HG03378 (cell line): Measurements from ENCODE around the gene SYT13.
"Not testable (repeated sequence)": the region's sequence is repeated elsewhere in the genome, so short reads cannot be mapped to it uniquely, and the experiment has no call there.

ENCODE experiments used
- ATAC-seq: cut with Tn5 transposase; IDR thresholded peaks from one replicate; pipeline ENCODE4 v1.9.1; 2021; ENCODE audit warnings: mild to moderate bottlenecking, moderate library complexity; ENCODE audit not compliant: unreplicated experiment

The SYT13 gene

DNA sequence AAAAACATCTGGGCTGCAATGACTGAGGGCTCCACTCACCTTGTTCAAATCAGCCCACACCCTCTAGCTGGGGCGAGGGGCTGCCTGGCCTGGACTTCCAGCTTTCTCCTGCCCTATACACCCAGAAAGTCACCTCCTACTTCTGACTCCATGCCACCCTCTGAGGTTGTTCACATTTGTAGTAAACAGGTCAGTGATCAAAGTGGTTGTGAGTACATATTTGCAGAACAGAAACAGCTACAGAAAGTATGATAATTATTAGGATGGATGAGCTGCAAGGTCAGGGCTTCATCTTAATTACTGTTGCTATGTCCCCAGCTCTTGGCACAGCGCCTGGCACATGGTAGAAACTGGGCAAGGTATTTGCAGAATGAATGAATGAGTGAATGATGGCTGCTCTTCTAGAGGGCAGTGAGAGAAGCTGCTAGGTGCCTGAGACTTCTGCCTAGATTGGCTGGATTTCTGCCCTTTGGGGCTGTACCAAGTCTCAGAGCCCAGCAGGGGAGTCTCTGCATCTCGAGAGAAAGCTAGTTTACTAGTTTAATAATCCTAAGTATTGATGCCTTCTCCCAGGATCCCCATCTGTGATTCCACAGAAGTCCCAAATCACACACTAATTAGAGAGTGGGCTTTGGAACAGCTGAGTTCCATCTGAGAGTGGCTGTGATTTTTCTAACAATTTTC, 36.0 kb downstream of the SYT13 start:
- ATAC-seq = no peak

DNA sequence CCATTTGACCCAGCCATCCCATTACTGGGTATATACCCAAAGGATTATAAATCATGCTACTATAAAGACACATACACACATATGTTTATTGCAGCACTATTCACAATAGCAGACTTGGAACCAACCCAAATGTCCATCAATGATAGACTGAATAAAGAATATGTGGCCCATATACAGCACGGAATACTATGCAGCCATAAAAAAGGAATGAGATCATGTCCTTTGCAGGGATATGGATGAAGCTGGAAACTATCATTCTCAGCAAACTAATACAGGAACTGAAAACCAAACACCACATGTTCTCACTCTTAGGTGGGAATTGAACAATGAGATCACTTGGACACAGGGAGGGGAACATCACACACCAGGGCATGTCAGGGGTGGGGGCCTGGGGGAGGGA, 36.8 kb downstream of the SYT13 start:
- not testable (repeated sequence) for ATAC-seq

DNA sequence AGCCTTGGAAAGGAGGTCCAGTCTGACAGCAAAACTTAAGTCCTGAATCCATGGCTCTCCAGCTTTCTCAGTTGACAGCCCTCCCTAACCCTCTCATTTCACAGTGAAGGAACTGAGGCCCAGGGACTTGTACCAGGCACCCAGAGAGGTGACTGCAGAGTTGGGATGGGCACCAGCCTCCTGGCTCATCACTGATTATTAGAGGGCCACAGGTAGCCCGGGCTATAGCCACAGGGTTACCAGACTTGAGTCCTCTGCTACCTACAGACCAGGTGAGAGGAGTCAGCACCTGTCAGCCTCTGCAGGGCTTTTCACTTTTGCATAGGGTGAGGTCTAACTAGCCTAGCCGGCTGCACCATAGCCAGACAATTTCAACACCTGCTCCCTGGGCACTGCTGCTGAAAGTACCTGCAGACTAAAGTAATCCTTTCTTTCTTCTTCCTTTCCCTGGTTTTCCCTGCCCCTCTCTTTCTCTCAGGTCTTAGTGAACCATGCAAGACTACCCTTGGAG, 37.6 kb downstream of the SYT13 start:
- no peak for ATAC-seq

- no peak for ATAC-seq
Observed at GRCh38 chr11:45247433-45247832, 38.7 kb downstream of the SYT13 start.

GRCh38 chr11:45246241-45246640, 39.9 kb downstream of the SYT13 start:
- no peak for ATAC-seq

- no peak for ATAC-seq
Observed at GRCh38 chr11:45245218-45246045, 40.7 kb downstream of the SYT13 start.

DNA sequence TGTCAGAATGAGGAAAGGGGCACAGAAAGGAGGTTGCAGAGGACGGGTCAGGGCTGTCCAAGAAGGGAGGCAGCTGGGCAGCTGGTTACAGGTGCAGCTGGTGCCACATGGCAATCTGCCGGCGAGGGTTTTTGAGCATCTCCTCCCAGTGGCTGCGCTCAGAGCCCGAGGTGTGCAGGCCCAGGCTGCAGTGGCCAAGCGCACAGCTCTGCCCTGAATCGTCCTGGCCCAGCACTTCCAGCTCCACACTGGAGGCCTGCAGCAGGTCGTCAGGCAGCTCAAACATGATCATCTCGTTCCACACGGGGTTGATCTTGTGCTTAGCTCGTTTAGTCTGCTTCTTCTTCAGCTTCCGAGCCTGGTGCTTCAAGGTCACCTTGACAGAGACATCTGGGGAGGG, 42.2 kb downstream of the SYT13 start:
- no peak for ATAC-seq

DNA sequence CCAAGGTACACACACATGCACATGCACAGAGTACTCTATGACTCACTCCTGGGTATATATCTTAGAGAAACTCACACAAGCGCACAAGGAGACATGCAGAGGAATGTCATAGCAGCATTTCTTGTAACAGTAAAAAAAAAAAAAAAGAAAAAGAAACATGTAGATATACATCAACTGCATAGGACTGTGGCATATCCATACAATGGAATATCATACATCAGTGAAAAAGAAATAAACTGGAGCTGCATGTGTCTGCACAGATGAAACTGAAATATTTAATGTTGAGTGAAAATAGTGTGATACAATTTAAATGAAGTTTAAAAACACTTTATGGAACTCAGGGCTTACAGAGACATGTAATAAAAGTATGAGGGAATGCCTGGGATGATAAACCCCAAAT, 46.4 kb downstream of the SYT13 start:
- ATAC-seq = no peak

- ATAC-seq = no peak
Observed at GRCh38 chr11:45238724-45239123, 47.4 kb downstream of the SYT13 start.

DNA sequence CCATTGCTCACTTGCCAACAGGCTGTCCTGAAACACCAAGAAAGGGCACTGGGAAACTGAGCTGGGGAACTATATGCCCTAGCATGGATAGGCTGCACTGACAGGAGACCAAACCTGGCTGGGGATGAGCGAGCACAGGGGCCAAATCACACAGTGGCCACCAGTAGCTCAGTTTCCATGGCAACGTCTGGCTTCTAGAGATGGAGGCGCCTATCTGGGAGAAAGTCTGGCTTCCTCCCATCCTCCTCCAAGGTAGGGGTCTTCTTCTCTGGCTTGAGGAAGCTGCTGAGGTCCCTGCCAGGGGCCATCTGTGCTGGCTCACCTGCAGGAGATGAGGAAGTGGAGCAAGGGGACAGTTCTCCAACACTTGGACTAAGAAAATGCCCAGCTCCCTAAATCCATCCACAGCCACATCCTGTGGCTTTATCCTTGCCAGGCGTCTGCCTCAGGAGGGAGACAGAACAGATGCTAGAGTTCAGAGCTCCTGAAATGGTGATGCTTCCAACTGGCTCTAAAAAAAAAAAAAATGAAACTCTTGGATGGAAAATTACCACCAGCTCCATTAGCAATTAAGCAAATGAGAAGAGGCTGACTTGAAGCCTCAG, 48.3 kb downstream of the SYT13 start:
- no peak for ATAC-seq

DNA sequence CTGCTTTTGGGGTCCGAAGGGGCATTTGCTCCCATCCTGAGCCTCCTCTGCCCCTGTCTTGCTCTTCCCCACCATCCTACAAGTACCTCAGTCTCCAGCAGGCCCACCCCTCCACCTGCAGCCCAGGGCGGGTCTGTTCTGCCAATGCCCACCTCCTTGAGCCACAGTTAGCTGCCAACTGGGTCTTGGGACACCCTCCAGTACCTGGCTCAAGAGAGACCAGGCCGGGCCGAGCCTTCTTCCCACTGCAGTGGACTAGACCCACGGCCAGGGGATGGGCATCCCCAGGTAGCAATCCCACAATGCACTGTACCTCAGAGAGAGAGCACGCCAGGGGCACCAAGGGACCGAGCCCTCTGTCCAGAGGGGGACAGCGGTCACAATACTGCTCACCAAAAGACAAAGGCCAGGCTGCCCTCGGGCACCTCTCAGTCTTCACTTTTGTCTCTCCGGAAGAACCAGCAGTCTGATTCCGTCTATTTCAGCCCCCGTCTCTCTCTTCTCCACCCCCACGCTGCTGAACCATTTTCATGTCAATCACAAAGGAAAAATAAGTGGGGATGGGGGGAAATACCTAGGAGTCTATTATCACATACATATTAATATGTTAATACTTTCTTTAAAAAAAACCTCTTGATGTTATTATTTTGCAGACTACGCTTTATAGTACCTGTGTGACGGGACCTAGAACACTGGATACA, 51.7 kb downstream of the SYT13 start:
- ATAC-seq = no peak

GRCh38 chr11:45233804-45234170, 52.4 kb downstream of the SYT13 start:
- no peak for ATAC-seq

- no peak for ATAC-seq
Observed at GRCh38 chr11:45233121-45233803, 52.9 kb downstream of the SYT13 start.

DNA sequence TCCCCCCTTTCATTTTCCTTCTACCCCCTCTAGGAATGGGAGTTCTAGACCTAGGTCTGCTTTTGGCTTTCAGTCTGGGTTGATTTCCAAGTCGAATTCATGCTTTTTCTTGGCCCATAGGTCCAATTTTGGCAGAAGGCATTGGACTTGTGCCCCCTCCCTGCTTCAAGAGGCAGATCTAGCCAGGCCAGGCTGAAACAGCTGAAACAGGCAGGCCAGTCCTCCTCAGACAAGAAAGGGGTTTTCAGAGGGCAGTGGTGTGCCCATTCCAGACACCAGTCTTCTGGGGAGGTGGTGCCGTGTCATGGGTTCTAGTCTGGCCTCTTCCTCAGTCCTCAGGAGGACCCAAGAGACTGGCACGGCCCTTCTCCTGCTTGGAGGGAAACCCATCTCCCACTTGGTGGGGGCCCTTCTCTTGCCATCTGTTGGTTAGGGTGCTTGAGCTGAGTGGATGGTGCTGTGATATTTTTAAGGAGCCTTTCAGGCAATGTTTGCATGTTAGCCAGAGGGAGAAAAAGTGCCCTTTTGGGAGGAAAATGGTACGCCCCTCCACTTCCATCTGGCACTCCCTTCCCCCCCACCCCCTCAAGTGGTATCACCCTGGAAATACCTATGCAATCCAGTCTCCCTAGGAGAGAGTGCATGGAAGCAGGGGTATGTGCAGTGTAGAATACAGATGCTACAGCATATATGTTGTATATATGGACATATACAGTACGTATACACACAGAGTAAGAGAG, 53.6 kb downstream of the SYT13 start:
- ATAC-seq = no peak

DNA sequence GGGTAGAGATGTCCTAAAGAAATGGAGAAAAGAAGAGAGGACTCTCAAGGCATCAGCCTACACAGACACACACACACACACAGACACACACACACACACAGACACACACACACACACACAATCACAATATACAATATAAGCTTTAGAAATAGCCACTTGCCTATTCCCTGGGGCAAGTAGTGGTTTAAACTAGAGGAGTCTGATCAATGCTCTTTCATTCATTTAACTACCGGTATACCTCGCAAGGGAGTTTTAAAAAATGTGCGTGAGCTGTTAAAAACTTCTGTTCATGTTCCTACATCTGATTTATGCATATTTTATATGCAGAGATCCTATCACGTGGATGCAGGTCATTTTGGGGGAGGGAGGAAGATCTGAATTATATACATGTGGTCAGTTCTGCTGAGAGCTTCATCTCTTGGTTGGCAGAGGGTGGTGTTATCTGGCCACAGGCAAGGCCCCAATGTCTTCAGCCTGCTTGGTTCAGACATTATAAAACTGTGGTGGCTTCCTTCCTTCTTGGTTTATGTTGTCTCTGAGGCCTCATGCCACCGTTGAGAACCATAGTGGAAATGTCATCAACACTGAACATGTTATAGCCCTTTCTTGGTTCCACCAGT, 56.6 kb downstream of the SYT13 start:
- ATAC-seq = no peak

DNA sequence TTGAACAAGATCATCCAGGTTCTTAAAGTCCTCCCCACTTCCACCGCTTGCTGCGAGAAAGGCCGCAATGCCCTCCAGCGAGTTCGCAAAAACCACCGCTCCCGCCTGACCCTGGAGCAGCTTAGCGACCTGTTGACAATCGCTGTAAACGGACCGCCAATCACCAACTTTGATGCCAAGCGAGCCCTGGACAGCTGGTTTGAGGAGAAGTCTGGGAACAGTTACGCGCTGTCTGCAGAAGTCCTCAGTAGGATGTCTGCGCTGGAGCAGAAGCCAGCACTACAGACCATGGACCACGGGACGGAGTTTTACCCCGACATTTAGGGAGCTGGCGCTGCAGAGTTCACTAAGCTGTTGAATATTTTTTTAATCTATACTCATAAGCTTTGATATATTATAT, 58.3 kb downstream of the SYT13 start:
- no peak for ATAC-seq

DNA sequence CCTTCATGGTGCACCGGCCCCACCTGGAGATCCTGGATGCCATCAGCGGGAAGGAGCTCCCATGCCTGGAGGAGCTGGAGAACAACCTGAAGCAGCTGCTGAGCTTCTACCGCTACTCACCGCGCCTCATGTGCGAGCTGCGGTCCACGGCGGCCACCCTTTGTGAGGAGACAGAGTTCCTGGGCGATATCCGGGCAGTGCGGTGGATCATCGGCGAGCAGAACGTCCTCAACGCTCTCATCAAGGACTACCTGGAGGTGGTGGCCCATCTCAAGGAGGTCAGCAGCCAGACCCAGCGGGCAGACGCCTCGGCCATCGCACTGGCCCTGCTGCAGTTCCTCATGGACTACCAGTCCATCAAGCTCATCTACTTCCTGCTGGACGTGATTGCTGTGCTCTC, 59.2 kb downstream of the SYT13 start:
- no peak for ATAC-seq

DNA sequence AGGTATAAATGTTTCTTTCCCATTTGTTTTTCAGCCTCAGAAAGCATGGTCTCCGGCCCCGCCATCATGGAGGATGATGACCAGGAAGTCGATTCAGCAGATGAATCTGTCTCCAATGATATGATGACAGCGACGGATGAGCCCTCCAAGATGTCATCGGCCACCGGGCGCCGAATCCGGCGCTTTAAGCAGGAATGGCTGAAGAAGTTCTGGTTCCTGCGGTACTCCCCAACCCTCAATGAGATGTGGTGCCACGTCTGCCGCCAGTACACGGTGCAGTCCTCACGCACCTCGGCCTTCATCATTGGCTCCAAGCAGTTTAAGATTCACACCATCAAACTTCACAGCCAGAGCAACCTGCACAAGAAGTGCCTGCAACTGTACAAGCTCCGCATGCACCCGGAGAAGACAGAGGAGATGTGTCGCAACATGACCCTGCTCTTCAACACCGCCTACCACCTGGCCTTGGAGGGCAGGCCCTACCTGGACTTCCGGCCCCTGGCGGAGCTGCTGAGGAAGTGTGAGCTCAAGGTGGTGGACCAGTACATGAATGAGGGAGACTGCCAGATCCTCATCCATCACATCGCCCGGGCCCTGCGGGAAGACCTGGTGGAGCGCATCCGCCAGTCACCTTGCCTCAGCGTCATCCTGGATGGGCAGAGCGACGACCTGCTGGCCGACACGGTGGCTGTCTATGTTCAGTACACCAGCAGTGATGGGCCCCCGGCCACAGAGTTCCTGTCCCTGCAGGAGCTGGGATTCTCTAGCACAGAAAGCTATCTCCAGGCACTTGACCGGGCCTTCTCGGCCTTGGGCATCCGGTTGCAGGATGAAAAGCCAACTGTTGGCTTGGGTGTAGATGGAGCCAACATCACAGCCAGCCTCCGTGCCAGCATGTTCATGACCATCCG, 59.9 kb downstream of the SYT13 start:
- ATAC-seq = no peak

DNA sequence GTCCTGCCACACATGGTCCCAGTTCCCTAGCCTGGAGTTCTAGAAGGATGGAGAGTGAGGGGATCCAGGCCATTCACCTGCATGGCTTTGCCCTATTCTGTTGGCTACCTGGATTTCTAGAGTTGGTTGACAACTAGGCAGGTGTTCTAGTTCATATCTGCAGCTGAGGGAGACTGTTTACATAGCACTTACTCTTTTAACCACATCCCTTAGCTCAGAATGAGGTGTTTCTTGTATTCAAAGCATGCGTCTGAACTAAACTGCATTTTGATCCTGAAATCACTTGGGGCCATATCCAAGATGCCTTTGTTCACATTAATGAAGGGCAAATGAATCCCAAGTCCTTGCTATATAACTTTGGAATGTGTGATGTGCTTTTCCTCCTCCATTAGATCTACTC, 60.9 kb downstream of the SYT13 start:
- ATAC-seq = no peak
